ENCODE measurements around the gene SLC16A13. TPM values are rescaled to one million over a fixed set of nuclear protein-coding genes. Genes with fewer than 3 reads are reported as not detected.
A peak's percentile ranks its signal among the peaks of the same experiment; 100 is the strongest.

Gene SLC16A13
- total RNA-seq, 2 donors from 2014 or later: 0.56 TPM; not detected in 1

- ATAC-seq (ENCODE audit: insufficient number of reproducible peaks, low FRiP score, low read depth) (no peak), DNase-seq (ENCODE audit: low spot score) (no peak)
- H3K4me3 ChIP-seq: no peak overlapping the region
- H3K36me3 ChIP-seq: no peaks in the 10 kb centered on the region
- no peak for TF ChIP-seq CTCF (IDR thresholded peaks at IDR 0.05)
- H3K4me1 ChIP-seq (ENCODE audit: control insufficient read depth in 1 of 2, low read depth in 2 of 2): no peaks in the 10 kb centered on the region
- no peaks in the 10 kb centered on the region for H3K27me3 ChIP-seq (replicated peaks; ENCODE audit: insufficient read depth)
- no peaks in the 10 kb centered on the region for H3K9me3 ChIP-seq
- no peak overlapping the region for H3K27ac ChIP-seq
Measured at GRCh38 chr17:7029659-7030058, 6.2 kb upstream of the SLC16A13 start.

- peak overlapping the region in 1 of 2 donors; percentile 22 for H3K27ac ChIP-seq
Measured at GRCh38 chr17:7034955-7035590, 742 bp upstream of the SLC16A13 start.

GRCh38 chr17:7038025-7038862 is 2.4 kb downstream of the SLC16A13 start:
- DNase-seq (ENCODE audit: low spot score): no peak
- H3K27ac ChIP-seq: no peak overlapping the region
- H3K36me3 ChIP-seq: no peaks in the 10 kb centered on the region
- H3K4me3 ChIP-seq: no peak overlapping the region
- H3K4me1 ChIP-seq (ENCODE audit: control insufficient read depth in 1 of 2, low read depth in 2 of 2): peaks cover 12 to 29% of the 10 kb centered on the region in 2 donors
- no peak for TF ChIP-seq CTCF (IDR thresholded peaks at IDR 0.05)
- H3K27me3 ChIP-seq (replicated peaks; ENCODE audit: insufficient read depth): peaks cover 8% of the 10 kb centered on the region
- no peaks in the 10 kb centered on the region for H3K9me3 ChIP-seq
- no peak for ATAC-seq (ENCODE audit: insufficient number of reproducible peaks, low FRiP score, low read depth)

More at GRCh38 chr17:7034955-7035590, 742 bp upstream of the SLC16A13 start:
- DNase-seq (ENCODE audit: low spot score) (no peak), ATAC-seq (ENCODE audit: insufficient number of reproducible peaks, low FRiP score, low read depth) (peak; percentile 29)
- H3K36me3 ChIP-seq: no peaks in the 10 kb centered on the region
- H3K4me3 ChIP-seq: peak overlapping the region; percentile 70
- TF ChIP-seq CTCF (IDR thresholded peaks at IDR 0.05): no peak
- no peaks in the 10 kb centered on the region for H3K27me3 ChIP-seq (replicated peaks; ENCODE audit: insufficient read depth)
- H3K4me1 ChIP-seq (ENCODE audit: control insufficient read depth in 1 of 2, low read depth in 2 of 2): peaks cover 5 to 16% of the 10 kb centered on the region in 2 donors
- no peaks in the 10 kb centered on the region for H3K9me3 ChIP-seq

- ATAC-seq (ENCODE audit: insufficient number of reproducible peaks, low FRiP score, low read depth): no peak
- Histone ChIP-seq H3K4me3 (no peak overlapping the region), H3K9me3 (no peaks in the 10 kb centered on the region), H3K27ac (no peak overlapping the region), H3K36me3 (no peaks in the 10 kb centered on the region), H3K27me3 (replicated peaks; ENCODE audit: insufficient read depth) (peaks cover 15% of the 10 kb centered on the region), H3K4me1 (ENCODE audit: control insufficient read depth in 1 of 2, low read depth in 2 of 2) (peaks cover 16 to 39% of the 10 kb centered on the region in 2 donors)
- no peak for TF ChIP-seq CTCF (IDR thresholded peaks at IDR 0.05)
- no peak for DNase-seq (ENCODE audit: low spot score)
Measured at GRCh38 chr17:7039832-7040231, 4.0 kb downstream of the SLC16A13 start.

All from thoracic aorta (tissue), 2 donors.